HG03064 (cell line): ENCODE measurements around the gene MMP1.

Experiments used
- ATAC-seq: cut with Tn5 transposase; IDR thresholded peaks from one replicate; pipeline ENCODE4 v1.9.1; 2021; ENCODE audit warnings: low read depth; ENCODE audit not compliant: unreplicated experiment

Gene MMP1

GRCh38 chr11:102798012-102798746 is at the start of gene MMP1:
TSS of gene MMP1 (minus strand) at chr11:102798160. CDS start at chr11:102798092, 68 bp downstream.
- no peak for ATAC-seq

- no peak for ATAC-seq
These were observed 48.3 kb upstream of the MMP1 start for GRCh38 chr11:102846292-102846691.

- ATAC-seq: no peak
These were observed 45.5 kb upstream of the MMP1 start, which contains the start of gene MMP3 for GRCh38 chr11:102843489-102843888. TSS of gene MMP3 (minus strand) at chr11:102843609. CDS start at chr11:102843546, 63 bp downstream.

GRCh38 chr11:102842930-102843329 is 45.0 kb upstream of the MMP1 start:
- no peak for ATAC-seq

GRCh38 chr11:102840018-102840417 is 42.1 kb upstream of the MMP1 start:
- no peak for ATAC-seq

- no peak for ATAC-seq
These were observed 39.7 kb upstream of the MMP1 start for GRCh38 chr11:102837646-102838045.

- ATAC-seq: no peak
These were observed 39.2 kb upstream of the MMP1 start for GRCh38 chr11:102837156-102837555.

GRCh38 chr11:102836290-102836875 is 38.4 kb upstream of the MMP1 start:
- ATAC-seq: no peak

GRCh38 chr11:102833731-102834130 is 35.8 kb upstream of the MMP1 start:
- no peak for ATAC-seq

GRCh38 chr11:102832612-102833011 is 34.7 kb upstream of the MMP1 start:
- no peak for ATAC-seq

- ATAC-seq: no peak
These were observed 33.8 kb upstream of the MMP1 start for GRCh38 chr11:102831489-102832440.

GRCh38 chr11:102831128-102831488 is 33.1 kb upstream of the MMP1 start:
- ATAC-seq: no peak

- ATAC-seq: no peak
These were observed 32.2 kb upstream of the MMP1 start for GRCh38 chr11:102830001-102830727.

- no peak for ATAC-seq
These were observed 31.5 kb upstream of the MMP1 start for GRCh38 chr11:102829316-102830000.

- no peak for ATAC-seq
These were observed 26.6 kb upstream of the MMP1 start for GRCh38 chr11:102824556-102824955.

GRCh38 chr11:102819491-102819890 is 21.5 kb upstream of the MMP1 start:
- no peak for ATAC-seq

- ATAC-seq: no peak
These were observed 15.5 kb upstream of the MMP1 start for GRCh38 chr11:102813484-102813883.

- ATAC-seq: no peak
These were observed 14.2 kb upstream of the MMP1 start for GRCh38 chr11:102812188-102812587.

- no peak for ATAC-seq
These were observed 13.1 kb upstream of the MMP1 start for GRCh38 chr11:102810950-102811660.
